GM18499 (cell line): ENCODE measurements around the gene MARK3.
A peak's percentile ranks its signal among the peaks of the same experiment; 100 is the strongest.

Experiments
- ATAC-seq: cut with Tn5 transposase; IDR thresholded peaks from one replicate; pipeline ENCODE4 v1.9.1; 2021; ENCODE audit warnings: moderate number of reproducible peaks; ENCODE audit not compliant: insufficient read depth, unreplicated experiment

The MARK3 gene

DNA sequence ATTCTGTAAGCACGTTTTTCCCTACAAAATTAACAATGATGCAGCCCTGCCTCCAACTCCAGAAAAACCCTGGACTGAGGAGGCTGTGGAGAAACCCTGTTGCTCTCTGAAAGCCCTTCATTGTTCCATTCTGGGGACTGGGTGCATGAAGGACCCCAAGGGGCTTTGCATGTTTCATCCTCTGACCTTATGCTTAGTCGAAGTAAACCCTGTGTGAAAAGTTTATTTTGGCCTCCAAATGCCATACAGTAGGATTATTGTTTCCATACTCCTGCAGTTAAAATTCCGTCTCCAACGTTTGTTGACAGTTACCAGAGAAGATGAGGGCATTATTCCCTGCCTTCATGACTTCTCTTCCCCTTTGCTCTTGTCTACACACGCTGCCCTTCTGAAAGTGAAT, 91.4 kb downstream of the MARK3 start:
- ATAC-seq = no peak

GRCh38 chr14:103480595-103480994, 95.4 kb downstream of the MARK3 start:
- peak; percentile 70 for ATAC-seq

GRCh38 chr14:103483600-103483999, 98.4 kb downstream of the MARK3 start:
- no peak for ATAC-seq

DNA sequence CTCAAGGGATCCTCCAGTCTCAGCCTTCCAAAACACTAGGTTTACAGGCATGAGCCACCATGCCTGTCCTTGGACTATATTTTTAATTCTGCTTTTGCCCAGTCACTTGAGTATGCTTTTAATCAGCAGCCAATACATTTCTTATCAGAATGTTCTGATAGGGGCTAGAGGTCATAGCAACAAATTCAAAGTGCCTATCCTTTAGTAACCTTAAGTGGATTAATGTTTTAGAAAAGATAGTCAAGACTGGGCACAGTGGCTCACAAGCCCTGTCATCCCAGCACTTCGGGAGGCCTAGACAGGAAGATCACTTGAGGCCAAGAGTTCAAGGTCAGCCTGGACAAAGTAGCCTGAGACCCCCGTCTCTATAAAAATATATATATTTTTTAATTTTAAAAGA, 100.3 kb downstream of the MARK3 start:
- ATAC-seq = no peak

GRCh38 chr14:103488071-103488470, 102.9 kb downstream of the MARK3 start:
- no peak for ATAC-seq

- no peak for ATAC-seq
These were observed 103.7 kb downstream of the MARK3 start for GRCh38 chr14:103488960-103489359.

DNA sequence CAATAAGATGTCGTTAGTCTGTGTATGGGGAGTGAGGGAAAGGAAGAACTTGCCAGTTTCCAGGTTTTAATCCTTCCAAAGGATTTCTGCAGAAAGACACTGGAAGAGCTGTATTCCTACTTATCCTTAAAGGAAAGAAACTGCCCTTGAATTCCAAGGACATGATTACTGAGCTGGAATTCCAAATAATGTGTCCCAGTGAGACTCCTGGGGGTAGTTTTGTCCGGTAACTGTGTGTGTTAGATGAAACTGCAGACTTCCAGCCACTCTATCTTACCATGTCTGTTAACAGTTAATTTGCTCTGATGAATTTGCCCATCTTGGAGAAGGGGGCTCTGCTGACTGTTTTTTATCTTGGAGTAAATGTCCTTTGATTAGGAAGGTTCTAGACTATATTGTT, 104.4 kb downstream of the MARK3 start:
- ATAC-seq = no peak

DNA sequence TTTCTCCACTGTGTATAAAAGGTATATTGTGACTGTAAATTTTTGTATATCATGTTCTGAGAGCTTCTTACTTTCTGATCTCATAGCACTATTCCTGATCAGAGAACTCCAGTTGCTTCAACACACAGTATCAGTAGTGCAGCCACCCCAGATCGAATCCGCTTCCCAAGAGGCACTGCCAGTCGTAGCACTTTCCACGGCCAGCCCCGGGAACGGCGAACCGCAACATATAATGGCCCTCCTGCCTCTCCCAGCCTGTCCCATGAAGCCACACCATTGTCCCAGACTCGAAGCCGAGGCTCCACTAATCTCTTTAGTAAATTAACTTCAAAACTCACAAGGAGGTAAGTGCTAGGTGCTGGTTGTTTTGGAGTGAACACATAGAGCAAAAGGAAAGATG, 106.5 kb downstream of the MARK3 start:
- no peak for ATAC-seq

DNA sequence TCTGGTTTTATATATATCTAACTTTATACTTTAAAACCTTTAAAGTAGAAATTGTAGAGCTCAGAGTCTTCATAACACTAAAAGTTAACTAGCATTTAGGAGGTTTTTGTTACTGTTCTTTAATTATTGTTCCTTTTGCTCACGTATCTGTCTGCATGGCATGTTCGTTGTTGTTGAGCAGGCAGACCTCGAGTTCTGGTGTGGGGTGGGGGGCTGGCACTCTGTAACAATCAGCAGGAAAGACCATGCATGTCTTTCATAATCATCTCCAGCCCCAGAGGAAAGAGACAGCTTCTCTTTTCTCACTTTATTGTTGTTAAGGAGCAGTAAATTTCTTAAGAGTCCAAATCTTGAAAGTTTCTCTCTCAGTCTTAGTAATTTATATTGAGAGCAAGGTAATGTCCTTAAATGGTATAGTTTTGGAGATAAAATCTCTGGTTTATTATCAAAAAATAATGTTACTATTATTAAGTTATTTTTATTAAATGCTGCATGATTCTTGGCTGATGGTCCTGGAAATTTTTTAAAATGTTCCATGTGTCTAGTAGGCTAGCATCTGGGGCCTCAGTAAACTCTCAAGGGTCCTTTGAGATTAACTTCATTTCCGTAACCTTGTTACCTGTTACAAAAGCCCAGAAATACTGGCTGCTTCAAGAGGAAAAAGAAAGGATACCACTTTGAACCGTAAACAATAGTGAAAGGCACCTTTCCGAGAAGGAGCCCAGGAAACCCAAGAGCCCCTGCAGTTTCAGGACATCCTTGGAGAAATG, 107.1 kb downstream of the MARK3 start:
- ATAC-seq = no peak

DNA sequence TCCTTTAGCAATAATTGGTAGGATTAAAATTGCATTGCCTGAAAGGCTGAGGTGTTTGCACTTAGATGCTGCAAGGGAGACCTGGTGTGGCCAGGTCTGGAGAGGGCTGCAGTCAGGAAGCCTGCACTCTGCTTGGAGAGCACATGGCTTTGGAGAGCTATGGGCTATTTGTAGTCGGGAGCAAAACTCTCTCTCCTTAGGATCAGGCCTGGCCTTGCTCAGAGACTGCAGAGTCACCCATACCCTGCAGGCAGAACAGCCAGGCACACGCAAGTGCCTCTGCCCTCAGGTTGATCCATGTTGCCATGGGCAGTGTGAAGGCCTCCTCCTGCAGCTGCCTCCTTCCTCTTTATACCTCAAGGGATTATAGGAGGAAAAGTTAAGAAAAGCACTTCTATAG, 110.6 kb downstream of the MARK3 start:
- no peak for ATAC-seq

- ATAC-seq = no peak
These were observed 111.6 kb downstream of the MARK3 start for GRCh38 chr14:103496776-103497175.

GRCh38 chr14:103499709-103500108, 114.5 kb downstream of the MARK3 start:
- ATAC-seq = no peak

- no peak for ATAC-seq
These were observed 115.2 kb downstream of the MARK3 start for GRCh38 chr14:103500148-103500990.

DNA sequence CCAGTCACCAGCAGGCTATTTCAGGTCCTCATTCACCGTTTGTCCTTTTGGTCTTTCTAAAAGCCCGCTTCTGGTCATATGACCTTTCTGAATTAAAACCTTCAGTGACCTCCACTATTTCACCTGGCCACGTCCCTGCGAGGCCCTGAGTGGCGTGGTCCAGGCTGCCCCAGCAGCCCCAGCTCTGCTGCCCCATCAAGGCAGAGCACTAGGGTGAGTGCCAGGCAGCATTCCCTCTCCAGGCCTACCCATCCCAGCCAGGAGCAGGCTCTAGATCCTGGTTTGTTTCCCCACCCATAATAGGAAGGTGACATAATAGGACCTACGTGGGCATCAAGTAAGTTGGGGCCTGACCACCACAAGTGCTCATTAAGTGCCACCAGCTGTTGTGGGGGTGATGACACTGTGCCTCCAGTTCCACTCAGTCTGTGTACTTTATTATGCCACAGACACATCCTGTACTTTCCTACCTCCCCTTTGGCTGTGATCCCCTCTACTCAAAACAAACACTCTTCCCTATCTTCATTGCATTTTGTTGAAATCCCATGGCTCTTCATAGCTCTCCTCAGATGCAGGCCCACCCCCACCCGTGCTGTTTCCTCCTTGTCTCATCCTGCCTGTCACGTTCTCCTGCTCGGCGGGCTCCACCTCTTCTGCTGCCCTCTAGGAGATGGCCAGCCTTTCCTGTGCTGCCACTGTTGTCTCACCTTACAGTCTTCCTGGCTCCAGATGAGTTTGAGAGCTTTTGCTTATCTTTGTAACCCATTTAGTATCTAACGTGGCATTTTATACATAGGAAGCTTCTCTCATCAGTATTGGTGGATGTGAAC, 116.0 kb downstream of the MARK3 start:
- no peak for ATAC-seq

GRCh38 chr14:103501921-103502669, 116.9 kb downstream of the MARK3 start:
- no peak for ATAC-seq

DNA sequence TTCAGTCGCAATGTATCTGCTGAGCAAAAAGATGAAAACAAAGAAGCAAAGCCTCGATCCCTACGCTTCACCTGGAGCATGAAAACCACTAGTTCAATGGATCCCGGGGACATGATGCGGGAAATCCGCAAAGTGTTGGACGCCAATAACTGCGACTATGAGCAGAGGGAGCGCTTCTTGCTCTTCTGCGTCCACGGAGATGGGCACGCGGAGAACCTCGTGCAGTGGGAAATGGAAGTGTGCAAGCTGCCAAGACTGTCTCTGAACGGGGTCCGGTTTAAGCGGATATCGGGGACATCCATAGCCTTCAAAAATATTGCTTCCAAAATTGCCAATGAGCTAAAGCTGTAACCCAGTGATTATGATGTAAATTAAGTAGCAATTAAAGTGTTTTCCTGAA, 117.7 kb downstream of the MARK3 start:
- ATAC-seq = no peak

GRCh38 chr14:103503296-103503695, 118.1 kb downstream of the MARK3 start:
- no peak for ATAC-seq

DNA sequence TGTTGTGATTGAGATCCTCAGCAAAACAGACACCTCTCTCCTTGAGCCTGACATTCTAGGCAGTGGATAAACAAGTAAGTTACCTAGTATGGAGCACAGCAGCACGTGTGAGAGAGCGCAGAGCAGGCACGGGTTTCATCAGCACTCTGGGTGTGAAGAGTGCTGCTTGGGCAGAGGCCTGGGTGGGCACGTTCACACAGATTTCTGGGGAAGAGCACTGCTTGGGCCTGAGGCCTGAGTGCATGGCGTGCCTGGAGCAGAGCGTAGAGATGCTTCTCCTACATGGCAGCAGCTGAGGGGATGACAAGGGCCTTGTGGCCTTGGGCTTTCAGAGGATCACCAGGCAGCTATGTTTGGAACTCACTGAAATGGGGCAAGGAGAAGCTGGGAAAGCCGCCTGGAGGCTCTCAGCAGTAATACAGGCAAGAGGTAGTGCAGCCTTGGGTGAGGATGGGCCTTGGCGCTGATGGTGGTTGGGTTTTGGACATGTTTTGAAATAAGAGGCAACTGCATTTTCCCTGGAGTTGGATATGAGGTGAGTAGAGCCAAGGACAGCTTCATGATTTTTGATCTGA, 119.9 kb downstream of the MARK3 start:
- ATAC-seq = no peak

DNA sequence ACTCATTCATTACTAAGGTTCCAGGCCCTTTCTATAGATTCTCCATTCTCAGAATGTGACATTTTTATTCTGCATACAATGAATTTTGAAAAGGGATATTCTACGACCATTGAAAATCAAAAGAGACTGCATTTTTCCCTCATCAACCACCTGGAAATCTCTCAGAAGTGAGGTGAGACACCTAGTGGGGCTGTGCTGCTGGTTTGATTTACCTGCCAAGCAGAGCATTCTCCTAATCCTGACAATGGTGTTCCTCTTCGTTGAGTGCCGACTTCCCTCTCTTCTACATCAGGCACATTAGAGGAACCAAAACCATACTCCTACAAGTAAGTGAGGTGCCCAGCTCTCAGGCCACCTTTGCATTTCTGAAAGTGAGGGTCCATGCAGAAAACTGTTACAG, 122.5 kb downstream of the MARK3 start:
- no peak for ATAC-seq
